ENCODE results near the gene PLP1. TPM values are rescaled to one million over a fixed set of nuclear protein-coding genes. Genes with fewer than 3 reads are reported as not detected.

The PLP1 gene
- total RNA-seq, 1 experiment from 2014 or later, result 88.3 TPM

GRCh38 chrX:103831342-103831802 lies 54.7 kb downstream of the PLP1 start:
- peak overlapping the region; percentile 75 to 84 for H3K4me3 Mint-ChIP-seq
- Histone ChIP-seq H3K79me1 (ENCODE audit: insufficient read depth, low read depth, low read length, poor library complexity, severe bottlenecking) (no peaks in the 10 kb centered on the region), H4K5ac (ENCODE audit: insufficient read length, low read depth, low read length) (no peak overlapping the region), H3K27ac (ENCODE audit: insufficient read length, low read depth, low read length) (no peak overlapping the region), H3K4me1 (ENCODE audit: insufficient read depth, low read length) (no peaks in the 10 kb centered on the region), H3K9ac (ENCODE audit: extremely low read depth, insufficient read length, low read length) (no peak overlapping the region), H2BK12ac (ENCODE audit: insufficient read length, low read depth, low read length) (no peak overlapping the region), H2BK15ac (ENCODE audit: low read depth, low read length) (no peak overlapping the region), H3K4me2 (ENCODE audit: insufficient read depth, insufficient read length, low read length) (peak overlapping the region; percentile 53), H4K8ac (replicated peaks; ENCODE audit: insufficient read length, low read depth, low read length) (no peak overlapping the region), H3K23me2 (ENCODE audit: insufficient read length, low read depth, low read length, poor library complexity, severe bottlenecking) (peaks cover 10% of the 10 kb centered on the region), H3K18ac (ENCODE audit: insufficient read length, low read depth, low read length) (no peak overlapping the region), H2BK20ac (ENCODE audit: low read depth, low read length, poor library complexity, severe bottlenecking) (no peak overlapping the region), H3K23ac (ENCODE audit: insufficient read length, low read depth, low read length) (no peak overlapping the region), H3K27me3 (ENCODE audit: insufficient read depth, low read length) (no peaks in the 10 kb centered on the region; the same call in 1 of the 2 replicates), H2AK5ac (ENCODE audit: insufficient read length, low read length) (no peak overlapping the region), H3K14ac (ENCODE audit: insufficient read depth, low read length) (no peak overlapping the region), H2BK5ac (ENCODE audit: insufficient read length, low read length) (no peak overlapping the region), H3K79me2 (ENCODE audit: insufficient read depth, low read length) (no peaks in the 10 kb centered on the region), H3K4ac (ENCODE audit: low read depth, low read length) (no peak overlapping the region), H3K9me3 (ENCODE audit: control insufficient read depth, low read depth, low read length) (no peaks in the 10 kb centered on the region), H3T11ph (ENCODE audit: low read length) (no peak overlapping the region), H4K20me1 (ENCODE audit: control insufficient read depth, insufficient read depth, insufficient read length) (no peaks in the 10 kb centered on the region), H2BK120ac (ENCODE audit: low read depth, low read length, poor library complexity, severe bottlenecking) (no peak overlapping the region), H3K56ac (ENCODE audit: insufficient read length, low read depth, low read length) (no peak overlapping the region), H4K91ac (ENCODE audit: insufficient read length, low read depth, low read length) (no peak overlapping the region), H2AFZ (ENCODE audit: low read length) (no peak overlapping the region)
- H3K27ac Mint-ChIP-seq, result no peak overlapping the region
- H3K36me3 Mint-ChIP-seq (ENCODE audit: insufficient read depth in 1 of 3, low read depth in 3 of 3), result no peaks in the 10 kb centered on the region
- no peak for TF ChIP-seq CTCF (conservative IDR thresholded peaks at IDR 0.05)
- H3K4me1 Mint-ChIP-seq, result peaks cover 3 to 10% of the 10 kb centered on the region in 2 experiments; a peak in 2 of 4 replicates
- peaks cover 45% of the 10 kb centered on the region for H3K27me3 Mint-ChIP-seq (ENCODE audit: low read depth)
- peaks cover 0 to 41% of the 10 kb centered on the region in 2 experiments; a peak in 2 of 5 replicates for H3K9me3 Mint-ChIP-seq
- no peak for DNase-seq
- no CpG with 5 or more reads among the region's 11 CpGs for WGBS (ENCODE audit: extremely low coverage, insufficient read length, low lambda C conversion rate)

All from H9 (cell line).